ENCODE results near the gene LDAF1.

DNA sequence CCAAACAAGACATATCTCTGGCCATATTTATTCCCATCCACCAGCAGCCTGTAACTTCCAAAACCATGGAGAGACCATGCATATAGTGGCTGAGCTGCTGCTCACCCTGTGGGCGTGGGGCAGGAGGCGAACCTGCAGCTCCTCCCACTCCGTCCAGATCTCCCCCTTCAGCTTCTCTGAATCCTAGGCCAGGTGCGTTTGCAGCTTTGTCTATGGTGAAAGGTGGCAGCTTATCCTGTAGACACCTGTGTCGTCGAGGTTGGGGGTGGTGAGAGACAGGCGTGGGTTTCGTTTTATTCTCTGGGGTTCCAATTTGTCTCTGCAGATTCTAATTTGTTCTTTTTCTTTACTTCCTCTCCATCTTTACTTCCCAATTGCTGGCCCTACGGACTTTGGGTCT is 65.3 kb downstream of the LDAF1 start:
- TF ChIP-seq, protein P1, sequence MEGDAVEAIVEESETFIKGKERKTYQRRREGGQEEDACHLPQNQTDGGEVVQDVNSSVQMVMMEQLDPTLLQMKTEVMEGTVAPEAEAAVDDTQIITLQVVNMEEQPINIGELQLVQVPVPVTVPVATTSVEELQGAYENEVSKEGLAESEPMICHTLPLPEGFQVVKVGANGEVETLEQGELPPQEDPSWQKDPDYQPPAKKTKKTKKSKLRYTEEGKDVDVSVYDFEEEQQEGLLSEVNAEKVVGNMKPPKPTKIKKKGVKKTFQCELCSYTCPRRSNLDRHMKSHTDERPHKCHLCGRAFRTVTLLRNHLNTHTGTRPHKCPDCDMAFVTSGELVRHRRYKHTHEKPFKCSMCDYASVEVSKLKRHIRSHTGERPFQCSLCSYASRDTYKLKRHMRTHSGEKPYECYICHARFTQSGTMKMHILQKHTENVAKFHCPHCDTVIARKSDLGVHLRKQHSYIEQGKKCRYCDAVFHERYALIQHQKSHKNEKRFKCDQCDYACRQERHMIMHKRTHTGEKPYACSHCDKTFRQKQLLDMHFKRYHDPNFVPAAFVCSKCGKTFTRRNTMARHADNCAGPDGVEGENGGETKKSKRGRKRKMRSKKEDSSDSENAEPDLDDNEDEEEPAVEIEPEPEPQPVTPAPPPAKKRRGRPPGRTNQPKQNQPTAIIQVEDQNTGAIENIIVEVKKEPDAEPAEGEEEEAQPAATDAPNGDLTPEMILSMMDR (IDR thresholded peaks at IDR 0.05; ENCODE audit: low read depth, low read length, missing input control): no peak
- TF ChIP-seq RAD21 (IDR thresholded peaks at IDR 0.05) (no peak), SP1 (IDR thresholded peaks at IDR 0.05) (no peak), RXRA (IDR thresholded peaks at IDR 0.05) (no peak)
- TF ChIP-seq, protein P2, sequence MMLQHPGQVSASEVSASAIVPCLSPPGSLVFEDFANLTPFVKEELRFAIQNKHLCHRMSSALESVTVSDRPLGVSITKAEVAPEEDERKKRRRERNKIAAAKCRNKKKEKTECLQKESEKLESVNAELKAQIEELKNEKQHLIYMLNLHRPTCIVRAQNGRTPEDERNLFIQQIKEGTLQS (IDR thresholded peaks at IDR 0.05): no peak
- TF ChIP-seq, protein P3, sequence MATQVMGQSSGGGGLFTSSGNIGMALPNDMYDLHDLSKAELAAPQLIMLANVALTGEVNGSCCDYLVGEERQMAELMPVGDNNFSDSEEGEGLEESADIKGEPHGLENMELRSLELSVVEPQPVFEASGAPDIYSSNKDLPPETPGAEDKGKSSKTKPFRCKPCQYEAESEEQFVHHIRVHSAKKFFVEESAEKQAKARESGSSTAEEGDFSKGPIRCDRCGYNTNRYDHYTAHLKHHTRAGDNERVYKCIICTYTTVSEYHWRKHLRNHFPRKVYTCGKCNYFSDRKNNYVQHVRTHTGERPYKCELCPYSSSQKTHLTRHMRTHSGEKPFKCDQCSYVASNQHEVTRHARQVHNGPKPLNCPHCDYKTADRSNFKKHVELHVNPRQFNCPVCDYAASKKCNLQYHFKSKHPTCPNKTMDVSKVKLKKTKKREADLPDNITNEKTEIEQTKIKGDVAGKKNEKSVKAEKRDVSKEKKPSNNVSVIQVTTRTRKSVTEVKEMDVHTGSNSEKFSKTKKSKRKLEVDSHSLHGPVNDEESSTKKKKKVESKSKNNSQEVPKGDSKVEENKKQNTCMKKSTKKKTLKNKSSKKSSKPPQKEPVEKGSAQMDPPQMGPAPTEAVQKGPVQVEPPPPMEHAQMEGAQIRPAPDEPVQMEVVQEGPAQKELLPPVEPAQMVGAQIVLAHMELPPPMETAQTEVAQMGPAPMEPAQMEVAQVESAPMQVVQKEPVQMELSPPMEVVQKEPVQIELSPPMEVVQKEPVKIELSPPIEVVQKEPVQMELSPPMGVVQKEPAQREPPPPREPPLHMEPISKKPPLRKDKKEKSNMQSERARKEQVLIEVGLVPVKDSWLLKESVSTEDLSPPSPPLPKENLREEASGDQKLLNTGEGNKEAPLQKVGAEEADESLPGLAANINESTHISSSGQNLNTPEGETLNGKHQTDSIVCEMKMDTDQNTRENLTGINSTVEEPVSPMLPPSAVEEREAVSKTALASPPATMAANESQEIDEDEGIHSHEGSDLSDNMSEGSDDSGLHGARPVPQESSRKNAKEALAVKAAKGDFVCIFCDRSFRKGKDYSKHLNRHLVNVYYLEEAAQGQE (IDR thresholded peaks at IDR 0.05): no peak
- TF ChIP-seq, protein P4, sequence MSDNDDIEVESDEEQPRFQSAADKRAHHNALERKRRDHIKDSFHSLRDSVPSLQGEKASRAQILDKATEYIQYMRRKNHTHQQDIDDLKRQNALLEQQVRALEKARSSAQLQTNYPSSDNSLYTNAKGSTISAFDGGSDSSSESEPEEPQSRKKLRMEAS (IDR thresholded peaks at IDR 0.05): no peak

Data from liver (tissue), 3 donors.